PC-3 (cell line): ENCODE measurements around the gene ZNF486. TPM values are rescaled to one million over a fixed set of nuclear protein-coding genes. Genes with fewer than 3 reads are reported as not detected.

Experiments used
- ATAC-seq: fragments of 200-7000 bp; cut with Tn5 transposase; 2 replicates; pipeline ENCODE4 v1.9.1; 2020; ENCODE audit warnings: mild to moderate bottlenecking, moderate library complexity
- BruUV-seq: library from RNA; stranded (reverse); fragments of 400-500 nt; replicated peaks from 2 replicates; lab custom pipeline; 2021; lab: Mats Ljungman, UMichigan
- CTCF ChIA-PET: fragments of 300-600 bp; sonication (Branson Sonifier 250); formaldehyde crosslinking; loops from one replicate; lab custom pipeline; 2022; ENCODE audit warnings: antibody characterized with exemption; lab: Charles Lee
- POLR2A ChIA-PET: fragments of 300-600 bp; sonication (Branson Sonifier 250); formaldehyde crosslinking; loops from one replicate; lab custom pipeline; 2022; ENCODE audit warnings: antibody characterized with exemption; ENCODE audit not compliant: unreplicated experiment; lab: Charles Lee
- DNase-seq: peaks from one replicate; pipeline ENCODE4 v3.0.0-alpha.2; 2015
- H2AFZ ChIP-seq: fragments of 300-600 bp; sonication (generic); 2 replicates; pipeline ENCODE4 v1.6.0; 2016; ENCODE audit warnings: antibody characterized with exemption, low read length
- H3F3A ChIP-seq: fragments of 300-600 bp; sonication (generic); one replicate; pipeline ENCODE4 v1.6.0; 2017; ENCODE audit warnings: antibody characterized with exemption, low read length, control low read depth, mild to moderate bottlenecking; ENCODE audit not compliant: unreplicated experiment
- H3K27ac ChIP-seq: fragments of 300-600 bp; sonication (generic); 2 replicates; pipeline ENCODE4 v1.5.1; 2016; ENCODE audit warnings: mild to moderate bottlenecking, low read length
- H3K27me3 ChIP-seq: fragments of 300-600 bp; sonication (generic); 2 replicates; pipeline ENCODE4 v1.6.1; 2016; ENCODE audit warnings: low read length, mixed read lengths
- H3K36me3 ChIP-seq: fragments of 300-600 bp; sonication (generic); 2 replicates; pipeline ENCODE4 v1.6.1; 2016; ENCODE audit warnings: low read depth, mixed run types, low read length, mixed read lengths
- H3K4me1 ChIP-seq: fragments of 300-600 bp; sonication (generic); 2 replicates; pipeline ENCODE4 v1.5.1; 2016; ENCODE audit warnings: low read length; ENCODE audit not compliant: insufficient read depth
- H3K4me2 ChIP-seq: fragments of 300-600 bp; sonication (generic); 2 replicates; pipeline ENCODE4 v1.6.0; 2016; ENCODE audit warnings: low read length
- H3K4me3 ChIP-seq: fragments of 300-600 bp; sonication (generic); 2 replicates; pipeline ENCODE4 v1.5.1; 2016; ENCODE audit warnings: mild to moderate bottlenecking, low read length, mixed read lengths
- H3K79me2 ChIP-seq: fragments of 300-600 bp; sonication (generic); 2 replicates; pipeline ENCODE4 v1.6.1; 2017; ENCODE audit warnings: low read length, mixed read lengths
- H3K9ac ChIP-seq: fragments of 300-600 bp; sonication (generic); 2 replicates; pipeline ENCODE4 v1.6.0; 2016; ENCODE audit warnings: mild to moderate bottlenecking, low read length
- H3K9me2 ChIP-seq: fragments of 300-600 bp; sonication (generic); replicated peaks from 2 replicates; pipeline ENCODE4 v1.6.1; 2016; ENCODE audit warnings: mixed run types, low read length, mixed read lengths
- H3K9me3 ChIP-seq: fragments of 300-600 bp; sonication (generic); 2 replicates; pipeline ENCODE4 v1.6.1; 2016; ENCODE audit warnings: low read length, mixed read lengths
- H4K20me1 ChIP-seq: fragments of 300-600 bp; sonication (generic); 2 replicates; pipeline ENCODE4 v1.6.1; 2016; ENCODE audit warnings: low read length, mixed read lengths
- CTCF ChIP-seq: fragments of 300-600 bp; sonication (generic); conservative IDR thresholded peaks from 2 replicates; pipeline ENCODE4 v1.5.1; 2017; ENCODE audit warnings: antibody characterized with exemption, low read depth, mild to moderate bottlenecking, low read length
- EZH2 ChIP-seq: fragments of 300-600 bp; sonication (generic); IDR thresholded peaks from one replicate; pipeline ENCODE4 v1.6.1; 2017; ENCODE audit warnings: antibody characterized with exemption, mild to moderate bottlenecking, low read length; ENCODE audit not compliant: unreplicated experiment
- EZH2phosphoT487 ChIP-seq: fragments of 300-600 bp; sonication (generic); IDR thresholded peaks from 2 replicates; pipeline ENCODE4 v1.6.1; 2018; ENCODE audit warnings: mild to moderate bottlenecking, antibody characterized with exemption, low read length, borderline replicate concordance
- intact Hi-C: fragments of 100-400 bp; cut with micrococcal nuclease; formaldehyde crosslinking; loops from 2 replicates; pipeline ENCODE4 v1.9.0; 2023
- total RNA-seq: library from RNA; depleted of rRNA; stranded (reverse); fragments of >200 nt; gene quantifications from 2 replicates; pipeline ENCODE4 v1.2.3, GENCODE V29; 2014

The ZNF486 gene
- total RNA-seq, 1 experiment from 2014 or later, result 0.11 TPM

- H3K36me3 ChIP-seq, result no peaks in the 10 kb centered on the region
- H3K27me3 ChIP-seq, result no peaks in the 10 kb centered on the region
- no peak overlapping the region for H3K9ac ChIP-seq
- no peak overlapping the region for H3K4me2 ChIP-seq
- H3K9me2 ChIP-seq, result no peaks in the 10 kb centered on the region
- intact Hi-C loops, result no loop called here
- H3K27ac ChIP-seq, result no peak overlapping the region
- H2AFZ ChIP-seq, result no peak overlapping the region
- H3K79me2 ChIP-seq, result no peaks in the 10 kb centered on the region
- POLR2A ChIA-PET, result no interaction called here
- BruUV-seq, result no TSS peak
- CTCF ChIA-PET, result no interaction called here
- TF ChIP-seq EZH2phosphoT487 (no peak), EZH2 (no peak), CTCF (no peak)
- ATAC-seq (no peak), DNase-seq (no peak)
- H3F3A ChIP-seq, result no peaks in the 10 kb centered on the region
- no peaks in the 10 kb centered on the region for H3K4me1 ChIP-seq
- no peak overlapping the region for H3K4me3 ChIP-seq
- no peaks in the 10 kb centered on the region for H4K20me1 ChIP-seq
- no peaks in the 10 kb centered on the region for H3K9me3 ChIP-seq
Measured at GRCh38 chr19:20154636-20155035, 12.4 kb upstream of the ZNF486 start.

- Histone ChIP-seq H3K4me2 (no peak overlapping the region), H3K9me3 (0 out of 2 replicates have a peak, but pooled peaks cover 4% of the 10 kb centered on the region), H2AFZ (no peak overlapping the region), H3K9ac (no peak overlapping the region), H3K36me3 (no peaks in the 10 kb centered on the region), H3K4me3 (no peak overlapping the region), H3K27me3 (no peaks in the 10 kb centered on the region), H3K4me1 (no peaks in the 10 kb centered on the region), H3K9me2 (no peaks in the 10 kb centered on the region), H3K27ac (no peak overlapping the region), H4K20me1 (no peaks in the 10 kb centered on the region), H3K79me2 (no peaks in the 10 kb centered on the region), H3F3A (no peaks in the 10 kb centered on the region)
- no peak for DNase-seq
- ChIA-PET POLR2A (no interaction called here), CTCF (no interaction called here)
- intact Hi-C loops, result no loop called here
- no TSS peak for BruUV-seq
- no peak for TF ChIP-seq CTCF
- no peak for TF ChIP-seq EZH2phosphoT487
- TF ChIP-seq EZH2, result no peak
- ATAC-seq, result no peak
Measured at GRCh38 chr19:20162821-20163220, 4.2 kb upstream of the ZNF486 start.

GRCh38 chr19:20164456-20164855 lies 2.6 kb upstream of the ZNF486 start:
- Histone ChIP-seq H2AFZ (no peak overlapping the region), H3K27me3 (no peaks in the 10 kb centered on the region), H3K4me2 (no peak overlapping the region), H3K36me3 (no peaks in the 10 kb centered on the region), H4K20me1 (no peaks in the 10 kb centered on the region), H3K9me3 (peaks cover 6% of the 10 kb centered on the region; the same call in 1 of the 2 replicates), H3K9ac (no peak overlapping the region), H3F3A (no peaks in the 10 kb centered on the region), H3K9me2 (no peaks in the 10 kb centered on the region), H3K27ac (no peak overlapping the region), H3K4me3 (no peak overlapping the region), H3K79me2 (no peaks in the 10 kb centered on the region), H3K4me1 (no peaks in the 10 kb centered on the region)
- ChIA-PET CTCF (no interaction called here), POLR2A (no interaction called here)
- DNase-seq (no peak), ATAC-seq (no peak)
- intact Hi-C loops, result no loop called here
- TF ChIP-seq CTCF, result no peak
- no peak for TF ChIP-seq EZH2phosphoT487
- TF ChIP-seq EZH2, result no peak
- no TSS peak for BruUV-seq
